ENCODE data around the gene TBC1D14. TPM values are rescaled to one million over a fixed set of nuclear protein-coding genes. Genes with fewer than 3 reads are reported as not detected.

TBC1D14 gene
- total and polyA plus RNA-seq, 2 of the 4 experiments (the other 2 are of a cell fraction) = 31.7 to 40.7 TPM

GRCh38 chr4:6878451-6879059 lies 31.1 kb upstream of the TBC1D14 start:
- dilution Hi-C loops (cut with HindIII; ENCODE audit: low sequenced_read_pairs, unreplicated experiment) = no loop called here
- 80% methylated on average over 7 of the region's 11 CpGs; no CpG with 5 or more reads in 1 of the 2 experiments for WGBS, 2 experiments (ENCODE audit: extremely low coverage in 2 of 2, insufficient read length in 1 of 2)

More at GRCh38 chr4:6878451-6879059, 31.1 kb upstream of the TBC1D14 start:
- no peaks in the 10 kb centered on the region for H3K9me3 ChIP-seq (ENCODE audit: control insufficient read depth, insufficient read depth, low read length)
- no peak overlapping the region for H3K4ac ChIP-seq (ENCODE audit: low read depth, low read length)
- H3K36me3 ChIP-seq (ENCODE audit: control insufficient read depth, insufficient read depth, low read length) = peaks cover 55% of the 10 kb centered on the region
- peaks cover 4 to 25% of the 10 kb centered on the region in 2 experiments; a peak in 3 of 4 replicates for H3K79me1 ChIP-seq (ENCODE audit: low read depth in 1 of 2, low read length in 2 of 2)
- no TSS peak for BruUV-seq (replicated peaks)
- H3K27ac ChIP-seq (ENCODE audit: insufficient read depth, low read length) = no peak overlapping the region
- H4K20me1 ChIP-seq (ENCODE audit: insufficient read depth, low read length) = peaks cover 8% of the 10 kb centered on the region
- no peak overlapping the region for H3K18ac ChIP-seq (ENCODE audit: low read depth, low read length)
- no peak overlapping the region for H3K23ac ChIP-seq (ENCODE audit: low read depth, low read length)
- no peak overlapping the region for H4K5ac ChIP-seq (ENCODE audit: low read depth, low read length)
- no peaks in the 10 kb centered on the region for H3K27me3 ChIP-seq (ENCODE audit: control insufficient read depth, insufficient read depth, low read length)
- ChIA-PET CTCF (no interaction called here), POLR2A (ENCODE audit: unreplicated experiment) (no interaction called here)
- H3K14ac ChIP-seq (replicated peaks; ENCODE audit: low read depth, low read length) = no peak overlapping the region
- in situ Hi-C loops (cut with MboI; ENCODE audit: low sequenced_read_pairs) (loop anchor here (5.0 kb wide), 1 partner anchor 156 kb away; no protein-coding TSS in a partner anchor), intact Hi-C loops (cut with micrococcal nuclease) (no loop called here)
- no peak overlapping the region for H2AK9ac ChIP-seq (replicated peaks; ENCODE audit: low read depth, low read length, poor library complexity)
- DNase-seq (no peak), ATAC-seq (ENCODE audit: low read depth) (no peak)
- no peak overlapping the region for H2AK5ac ChIP-seq (ENCODE audit: low read depth, low read length)
- TF ChIP-seq FOS (IDR thresholded peaks at IDR 0.05; ENCODE audit: low read depth, low read length) (no peak), MAFK (IDR thresholded peaks at IDR 0.05; ENCODE audit: low read depth, low read length) (no peak), BHLHE40 (IDR thresholded peaks at IDR 0.05; ENCODE audit: low read depth, low read length) (no peak), RCOR1 (IDR thresholded peaks at IDR 0.05; ENCODE audit: insufficient replicate concordance, low read length) (no peak), CEBPB (IDR thresholded peaks at IDR 0.05; ENCODE audit: low read depth, low read length) (no peak), USF2 (IDR thresholded peaks at IDR 0.05; ENCODE audit: low read depth, low read length) (no peak), ELK1 (IDR thresholded peaks at IDR 0.05; ENCODE audit: borderline replicate concordance, low read depth, low read length) (no peak), MAZ (IDR thresholded peaks at IDR 0.05; ENCODE audit: borderline replicate concordance, low read depth, low read length) (no peak), MXI1 (IDR thresholded peaks at IDR 0.05; ENCODE audit: borderline replicate concordance, low read depth, low read length) (no peak), SMC3 (IDR thresholded peaks at IDR 0.05; ENCODE audit: low read depth, low read length) (no peak), POLR2A (IDR thresholded peaks at IDR 0.05; ENCODE audit: low read depth, low read length) (no peak), RFX5 (IDR thresholded peaks at IDR 0.05; ENCODE audit: low read depth, low read length) (no peak), CHD1 (IDR thresholded peaks at IDR 0.05; ENCODE audit: low read depth, low read length) (no peak), RAD21 (IDR thresholded peaks at IDR 0.05; ENCODE audit: low read length) (no peak), NFE2L2 (IDR thresholded peaks at IDR 0.05; ENCODE audit: low read depth, low read length) (no peak), CTCF (conservative IDR thresholded peaks at IDR 0.05; ENCODE audit: low read depth, low read length) (no peak)
- H3K9ac ChIP-seq (ENCODE audit: low read depth, low read length) = no peak overlapping the region
- no peak overlapping the region for H3K4me2 ChIP-seq (ENCODE audit: low read depth, low read length)
- H2BK5ac ChIP-seq (ENCODE audit: low read depth, low read length, poor library complexity, severe bottlenecking) = no peak overlapping the region
- no peak overlapping the region for H3K56ac ChIP-seq (ENCODE audit: extremely low read depth, insufficient read depth, low read length)
- no peak overlapping the region for H3K4me3 ChIP-seq (ENCODE audit: insufficient read depth, low read depth, low read length)
- H4K91ac ChIP-seq (ENCODE audit: insufficient read depth, low read depth, low read length) = no peak overlapping the region
- no peak overlapping the region for H2BK120ac ChIP-seq (ENCODE audit: low read depth, low read length)
- H3K4me1 ChIP-seq (ENCODE audit: control insufficient read depth, insufficient read depth, low read length) = peaks cover 4% of the 10 kb centered on the region
- H3K9me1 ChIP-seq (ENCODE audit: insufficient read depth, low read length) = no peaks in the 10 kb centered on the region
- H4K8ac ChIP-seq (ENCODE audit: low read depth in 2 of 2, low read length in 2 of 2) = no peak overlapping the region
- no peak overlapping the region for H2AFZ ChIP-seq (replicated peaks; ENCODE audit: low read length, poor library complexity)
- no peak overlapping the region for H2BK15ac ChIP-seq (ENCODE audit: low read depth, low read length)
- no peak overlapping the region for H2BK20ac ChIP-seq (ENCODE audit: low read depth, low read length)
